GM21576 (cell line): Measurements from ENCODE around the gene SEZ6L.

Experiments
- ATAC-seq: cut with Tn5 transposase; IDR thresholded peaks from one replicate; pipeline ENCODE4 v1.9.1; 2021; ENCODE audit warnings: mild to moderate bottlenecking, moderate library complexity; ENCODE audit not compliant: unreplicated experiment

The SEZ6L gene

DNA sequence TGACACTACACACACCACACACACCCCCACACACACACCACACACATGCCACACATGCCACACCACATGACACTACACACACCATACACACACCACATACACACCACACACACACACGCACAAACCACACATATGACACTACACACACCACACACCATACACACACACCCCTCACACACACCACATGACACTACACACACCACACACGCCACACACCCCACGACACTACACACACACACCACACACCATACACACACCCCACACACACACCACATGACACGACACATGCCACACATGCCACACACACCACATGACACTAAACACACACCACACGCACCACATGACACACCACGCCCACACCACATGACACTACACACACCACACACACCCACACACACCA is 158.0 kb downstream of the SEZ6L start:
- ATAC-seq: no peak

DNA sequence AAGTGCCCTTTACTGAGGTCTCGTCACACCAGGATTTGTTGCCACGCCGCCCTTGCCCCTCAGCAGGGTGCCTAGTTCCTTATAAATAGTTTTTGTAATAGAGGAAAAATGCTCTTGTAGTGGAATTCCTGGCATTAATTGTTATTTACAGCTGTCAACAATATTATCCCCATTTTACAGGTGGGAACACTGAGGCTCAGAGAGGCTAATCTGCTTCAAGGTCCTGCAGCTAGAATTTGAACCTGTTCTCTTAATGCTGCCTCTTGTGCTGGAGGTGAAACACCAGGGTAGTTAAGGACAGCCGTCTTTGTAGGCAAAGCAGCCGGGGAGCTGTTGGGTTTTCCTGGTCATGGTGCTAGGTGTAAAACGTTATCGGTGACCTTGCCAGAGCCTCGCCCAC is 159.0 kb downstream of the SEZ6L start:
- ATAC-seq: no peak

DNA sequence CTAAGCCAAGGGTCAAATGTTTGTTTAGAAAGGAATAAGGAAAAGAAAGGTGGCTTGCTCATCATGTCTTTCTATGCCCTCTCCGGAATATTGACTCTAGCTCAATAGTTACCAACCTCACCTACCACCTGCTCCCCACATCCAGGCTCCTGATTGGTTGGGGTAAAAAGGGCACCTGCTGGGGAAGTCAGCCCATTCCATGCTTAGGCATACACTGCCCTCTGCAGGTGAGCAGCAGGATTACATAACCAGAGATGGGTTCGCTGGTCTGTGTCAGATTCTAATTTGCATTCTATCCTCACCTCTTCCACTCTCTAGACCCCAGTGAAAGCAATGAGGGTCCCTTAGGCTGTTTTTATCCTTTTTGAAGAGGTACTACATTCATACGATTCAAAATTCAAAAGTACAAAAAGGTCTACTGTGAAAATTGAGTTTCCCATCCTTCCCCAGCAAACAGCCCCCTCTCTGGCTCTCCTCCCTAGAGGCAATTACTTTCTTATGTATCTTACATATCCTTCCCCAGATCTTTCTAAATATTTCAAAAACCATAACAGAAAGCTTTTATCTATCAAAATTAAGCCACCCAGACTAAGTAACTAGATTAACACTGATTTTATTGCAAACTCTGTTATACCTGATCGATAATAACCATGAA is 161.8 kb downstream of the SEZ6L start:
- no peak for ATAC-seq

DNA sequence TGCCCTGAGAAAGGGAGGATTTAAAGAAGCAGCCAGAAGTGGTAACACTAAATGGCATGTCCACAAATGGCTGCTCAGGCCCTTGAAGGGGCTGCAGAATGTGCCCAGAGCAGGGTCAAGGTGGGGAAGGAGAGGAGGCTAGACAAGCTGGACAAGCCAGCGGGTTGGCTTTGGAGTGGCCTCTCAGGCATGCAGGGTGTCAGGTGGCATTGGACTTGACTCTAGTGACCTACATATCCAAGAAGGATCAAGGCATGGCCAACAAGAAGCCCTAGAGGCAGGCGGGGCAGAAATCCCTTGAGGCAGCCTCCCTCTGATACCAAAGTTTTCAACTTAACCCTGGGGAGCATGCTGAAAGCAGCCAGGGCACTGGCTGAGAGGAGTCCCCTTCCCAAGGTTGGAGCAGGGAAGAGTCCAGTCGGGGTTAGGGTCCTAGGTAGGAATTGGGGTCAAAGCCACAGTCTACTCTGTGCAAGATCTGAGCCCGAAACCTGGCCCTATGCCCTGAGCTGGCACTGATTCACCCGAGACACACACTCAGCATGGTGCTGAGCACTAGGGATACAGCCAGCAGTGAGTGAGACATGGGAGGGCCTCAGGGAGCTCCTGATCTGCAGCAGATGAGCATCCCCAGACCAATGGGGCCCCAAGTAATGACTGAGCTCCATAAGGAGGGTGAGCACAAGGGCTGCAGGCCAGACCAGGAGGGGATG is 164.0 kb downstream of the SEZ6L start:
- no peak for ATAC-seq

DNA sequence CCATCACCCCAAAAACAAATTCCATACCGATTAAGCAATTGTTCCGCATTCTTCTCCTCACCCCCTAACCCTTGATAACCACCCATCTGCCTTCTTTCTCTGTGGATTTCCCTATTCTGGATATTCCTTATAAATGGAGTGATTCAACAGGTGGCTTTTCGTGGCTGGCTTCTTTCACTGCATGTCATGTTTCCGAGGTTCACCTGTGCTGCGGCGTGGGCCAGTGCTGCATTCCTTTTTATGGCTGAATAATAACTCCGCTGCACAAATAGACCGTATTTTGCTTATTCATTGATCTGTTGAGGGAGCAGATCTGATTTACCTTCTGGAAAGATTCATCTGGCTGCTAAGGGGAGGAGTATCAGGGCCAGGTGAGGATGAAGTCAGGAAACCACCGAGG is 165.0 kb downstream of the SEZ6L start:
- ATAC-seq: no peak

DNA sequence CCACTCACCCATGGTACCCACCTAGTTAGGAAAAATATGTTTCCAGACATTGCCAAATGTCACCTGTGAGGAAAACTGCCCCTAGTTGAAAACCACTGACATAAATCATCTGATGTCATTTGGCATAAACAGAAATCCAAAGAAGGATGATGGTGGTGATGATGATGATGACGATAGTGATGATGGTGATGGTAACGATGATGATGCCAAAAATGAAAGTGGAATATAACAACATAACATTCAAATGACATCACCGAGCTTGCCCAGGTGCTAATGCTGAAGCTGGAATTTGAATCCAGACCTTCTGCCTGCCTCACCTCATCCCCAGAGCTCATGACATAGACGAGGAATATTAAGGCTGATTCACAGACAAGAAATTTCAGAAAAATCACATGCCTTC is 167.5 kb downstream of the SEZ6L start:
- ATAC-seq: no peak

DNA sequence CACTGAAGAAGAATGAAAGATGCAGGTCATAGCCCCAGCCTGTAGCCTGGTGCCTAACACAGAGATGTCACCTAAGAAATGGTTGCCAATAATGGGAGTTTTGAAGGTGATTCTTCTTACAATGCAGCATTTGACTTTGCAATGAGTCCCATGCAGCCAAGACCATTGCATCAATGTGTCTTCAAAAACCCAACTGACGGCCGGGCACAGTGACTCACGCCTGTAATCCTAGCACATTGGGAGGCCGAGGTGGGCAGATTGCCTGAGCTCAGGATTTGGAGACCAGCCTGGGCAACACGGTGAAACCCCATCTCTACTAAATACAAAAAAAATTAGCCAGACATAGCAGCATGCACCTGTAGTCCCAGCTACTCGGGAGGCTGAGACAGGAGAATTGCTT is 170.5 kb downstream of the SEZ6L start:
- no peak for ATAC-seq

DNA sequence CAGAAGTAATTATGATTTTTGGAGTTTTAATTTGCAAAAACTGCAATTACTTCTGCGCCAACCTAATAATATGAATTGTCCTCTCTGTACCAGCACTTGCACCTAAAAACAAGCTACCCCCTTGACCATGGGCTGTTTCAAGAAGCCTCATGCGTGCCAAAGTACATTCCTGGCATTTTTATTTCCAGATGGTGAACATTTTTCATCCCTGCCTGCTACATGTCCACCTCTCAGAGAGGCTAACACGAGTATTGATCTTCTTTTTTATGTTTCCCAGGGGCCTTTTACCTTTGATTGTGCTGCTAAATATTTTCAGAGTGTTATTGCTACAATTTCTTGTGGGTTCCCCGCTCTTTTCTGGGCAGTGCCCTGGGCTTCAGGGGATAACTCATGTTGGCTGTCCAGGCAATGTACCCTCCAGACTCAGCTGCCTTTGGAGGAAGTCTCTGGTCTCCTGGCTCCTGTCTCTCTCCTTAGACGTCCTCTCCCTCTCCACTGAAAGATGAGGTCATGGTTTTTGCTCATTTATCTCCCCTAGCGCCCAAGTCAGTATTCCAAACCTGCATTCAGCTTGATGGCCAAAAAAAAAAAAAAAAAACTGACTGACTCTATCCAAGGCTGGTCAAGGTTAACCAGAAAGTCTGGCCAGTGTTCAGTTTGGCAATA is 173.6 kb downstream of the SEZ6L start:
- no peak for ATAC-seq

DNA sequence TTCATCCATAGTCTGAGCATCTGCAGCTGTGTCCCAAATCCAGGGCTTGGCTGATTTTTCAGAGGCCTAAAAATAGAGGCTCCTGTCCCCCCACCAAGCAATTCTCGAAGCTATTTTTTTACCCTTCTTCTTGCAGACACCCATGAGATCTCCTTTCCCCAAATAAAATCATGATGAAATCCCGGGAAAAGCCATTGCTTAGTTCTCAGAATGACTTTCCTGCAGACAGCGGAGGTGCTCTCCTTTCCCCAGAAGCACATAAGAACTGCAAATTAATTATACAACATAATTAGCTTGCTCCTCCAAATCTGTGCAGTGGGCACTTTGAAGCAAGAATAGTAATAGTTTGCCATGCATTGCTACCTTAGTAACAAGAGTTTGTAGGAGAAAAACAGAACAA is 176.2 kb downstream of the SEZ6L start:
- ATAC-seq: no peak

DNA sequence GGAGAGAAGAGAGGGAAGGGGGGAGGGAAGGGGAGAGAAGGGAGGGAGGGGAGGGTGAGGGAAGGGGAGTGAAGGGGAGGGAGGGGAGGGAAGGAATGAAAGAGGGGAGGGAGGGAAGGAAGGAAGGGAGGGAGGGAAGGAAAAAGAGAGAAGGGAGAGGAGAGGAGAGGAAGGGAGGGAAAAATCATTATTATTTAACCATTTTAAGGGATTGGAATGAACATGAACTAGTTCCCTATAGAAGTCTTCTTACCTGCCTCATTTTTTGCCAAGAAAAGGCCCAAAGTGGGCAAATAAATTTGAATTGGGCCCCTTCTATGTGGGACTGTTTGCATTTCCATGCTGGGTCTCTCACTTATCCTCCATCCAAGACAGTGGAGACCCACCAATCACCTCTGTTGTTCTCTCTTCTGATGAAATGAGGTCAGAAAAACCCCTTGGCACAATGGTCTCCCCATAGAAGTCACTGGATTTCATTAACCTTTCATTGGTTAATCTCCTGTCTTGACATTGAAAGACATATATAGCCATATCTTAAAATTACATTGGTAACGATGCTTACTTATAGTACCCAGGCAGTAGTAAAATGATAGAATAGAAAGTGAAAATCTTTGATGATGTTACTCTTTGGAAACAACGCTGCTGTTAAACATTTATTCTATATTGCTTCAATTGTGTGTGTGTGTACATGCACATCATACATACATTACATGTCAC is 179.7 kb downstream of the SEZ6L start:
- ATAC-seq: no peak

DNA sequence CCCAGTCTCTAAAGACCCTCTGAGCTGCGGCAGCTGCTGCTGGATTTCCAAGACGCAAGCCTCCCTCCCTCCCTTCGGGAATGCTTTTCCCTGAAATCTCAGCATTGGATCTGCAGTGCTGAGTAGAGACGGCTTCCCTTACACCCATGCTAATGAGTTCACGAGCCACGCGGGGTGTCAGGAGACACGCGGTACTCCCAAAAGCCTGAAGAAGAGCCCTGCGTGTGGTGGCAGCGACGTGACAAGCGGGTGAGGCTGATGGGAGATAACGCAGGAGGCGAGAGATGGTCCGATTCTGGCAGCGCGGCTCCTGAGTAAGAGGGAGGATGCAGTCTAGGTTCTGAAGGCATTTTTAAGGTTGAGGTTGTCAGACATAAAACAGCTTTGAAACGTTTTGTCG is 185.4 kb downstream of the SEZ6L start:
- ATAC-seq: no peak

DNA sequence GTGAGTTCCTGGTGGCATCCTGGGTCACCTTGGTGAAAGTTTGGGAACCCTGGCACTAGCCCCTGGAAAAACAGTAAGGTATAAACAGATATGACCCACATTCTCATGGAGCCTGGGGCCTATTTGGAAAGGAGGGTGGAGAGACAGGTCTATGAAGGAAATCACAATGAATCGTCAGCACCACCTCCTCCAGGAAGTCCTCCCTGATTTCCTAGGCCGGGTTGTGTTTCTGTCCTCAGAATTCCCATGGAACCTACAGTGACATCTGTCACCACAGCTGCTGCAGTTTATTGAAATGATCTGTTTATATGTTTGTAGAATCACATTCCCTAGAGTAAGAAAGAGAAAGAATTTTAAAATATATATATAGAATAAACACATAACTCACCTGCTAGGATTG is 188.0 kb downstream of the SEZ6L start:
- ATAC-seq: no peak

DNA sequence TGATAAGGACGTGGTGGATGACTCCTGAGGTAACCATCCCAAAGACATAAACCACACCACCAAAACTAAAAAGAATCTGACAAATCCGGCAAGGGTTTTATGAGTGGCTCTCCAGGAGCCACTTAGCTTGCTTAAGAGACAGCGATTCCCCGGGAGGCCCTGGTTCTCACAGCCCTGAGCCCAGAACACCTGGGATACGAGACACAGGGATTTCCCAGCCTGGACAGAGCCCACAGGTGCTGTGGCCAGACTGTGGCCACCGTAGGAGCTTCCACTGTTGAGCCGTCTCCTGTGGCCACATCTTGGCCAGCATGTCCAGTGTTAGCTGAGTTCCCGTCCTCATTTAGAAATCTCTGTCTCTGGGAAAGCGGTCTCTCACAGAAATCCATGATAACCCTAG is 188.6 kb downstream of the SEZ6L start:
- no peak for ATAC-seq

DNA sequence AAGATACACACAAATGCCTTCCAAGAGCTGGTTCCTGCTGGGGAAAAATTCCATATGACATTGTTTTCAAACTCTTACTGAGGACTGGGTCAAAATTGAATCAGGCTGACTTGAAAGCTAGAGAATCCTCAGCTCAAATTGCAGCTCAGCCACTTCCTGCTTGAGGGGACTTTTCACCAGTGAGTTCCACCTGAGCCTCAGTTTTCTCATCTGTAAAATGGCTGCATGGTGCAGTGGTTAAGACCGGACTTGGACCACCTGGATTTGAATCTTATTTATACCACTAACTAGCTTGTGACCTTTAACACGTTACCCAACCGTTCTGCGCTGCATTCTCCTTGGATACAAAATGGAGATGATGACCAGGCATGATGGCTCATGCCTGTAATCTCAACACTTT is 189.9 kb downstream of the SEZ6L start:
- ATAC-seq: no peak

DNA sequence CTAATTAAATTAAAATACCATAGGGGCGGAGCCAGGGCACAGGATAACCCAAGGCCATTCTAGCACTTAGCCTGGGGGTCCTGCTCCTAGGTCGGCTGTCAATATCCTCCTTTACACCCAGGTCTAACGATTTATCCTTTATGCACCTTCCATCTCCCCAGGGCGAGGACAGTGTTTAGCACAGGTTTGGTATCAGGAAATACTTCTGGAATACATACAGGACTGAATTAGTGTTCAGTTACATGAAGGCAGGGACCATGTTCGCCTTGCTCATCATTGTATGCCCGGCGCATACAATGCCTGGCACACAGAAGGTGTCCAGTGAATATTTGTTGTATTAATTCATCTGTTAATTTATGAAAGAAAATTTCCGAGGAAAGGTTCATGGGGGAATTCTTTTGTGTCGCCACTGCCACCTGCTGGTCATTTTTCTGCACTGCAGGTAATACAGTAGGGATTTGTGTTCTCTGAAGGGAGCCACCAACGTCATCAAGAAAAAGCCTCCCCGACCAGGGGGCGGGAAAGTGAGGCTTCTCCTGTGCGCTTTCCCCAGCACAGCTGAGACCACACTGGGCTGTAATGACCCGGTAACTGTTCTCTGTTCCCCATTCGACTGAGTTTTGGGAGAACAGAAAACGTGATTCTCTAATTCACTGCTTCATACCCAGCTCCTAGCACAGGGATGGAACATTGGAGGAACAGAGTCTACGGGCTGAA is 191.1 kb downstream of the SEZ6L start:
- no peak for ATAC-seq

DNA sequence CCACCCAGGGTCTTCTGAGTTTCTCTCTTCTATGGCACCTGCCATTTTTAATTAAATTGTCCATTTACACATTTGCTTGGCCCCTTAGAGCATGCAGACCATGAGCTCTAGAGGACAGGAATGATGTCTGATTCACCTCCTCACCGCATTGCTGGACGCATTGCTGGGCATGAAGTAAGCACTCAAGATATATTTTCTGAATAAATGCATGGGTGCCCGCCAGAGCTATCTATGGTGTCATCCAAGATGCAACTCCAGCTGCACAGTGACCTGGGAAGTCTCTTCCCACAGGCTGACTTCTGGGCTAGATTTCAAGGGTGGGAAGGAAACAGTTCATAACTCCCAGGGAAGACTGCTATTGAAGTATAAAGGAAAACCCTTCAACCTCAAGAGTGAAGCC is 193.2 kb downstream of the SEZ6L start:
- ATAC-seq: no peak

DNA sequence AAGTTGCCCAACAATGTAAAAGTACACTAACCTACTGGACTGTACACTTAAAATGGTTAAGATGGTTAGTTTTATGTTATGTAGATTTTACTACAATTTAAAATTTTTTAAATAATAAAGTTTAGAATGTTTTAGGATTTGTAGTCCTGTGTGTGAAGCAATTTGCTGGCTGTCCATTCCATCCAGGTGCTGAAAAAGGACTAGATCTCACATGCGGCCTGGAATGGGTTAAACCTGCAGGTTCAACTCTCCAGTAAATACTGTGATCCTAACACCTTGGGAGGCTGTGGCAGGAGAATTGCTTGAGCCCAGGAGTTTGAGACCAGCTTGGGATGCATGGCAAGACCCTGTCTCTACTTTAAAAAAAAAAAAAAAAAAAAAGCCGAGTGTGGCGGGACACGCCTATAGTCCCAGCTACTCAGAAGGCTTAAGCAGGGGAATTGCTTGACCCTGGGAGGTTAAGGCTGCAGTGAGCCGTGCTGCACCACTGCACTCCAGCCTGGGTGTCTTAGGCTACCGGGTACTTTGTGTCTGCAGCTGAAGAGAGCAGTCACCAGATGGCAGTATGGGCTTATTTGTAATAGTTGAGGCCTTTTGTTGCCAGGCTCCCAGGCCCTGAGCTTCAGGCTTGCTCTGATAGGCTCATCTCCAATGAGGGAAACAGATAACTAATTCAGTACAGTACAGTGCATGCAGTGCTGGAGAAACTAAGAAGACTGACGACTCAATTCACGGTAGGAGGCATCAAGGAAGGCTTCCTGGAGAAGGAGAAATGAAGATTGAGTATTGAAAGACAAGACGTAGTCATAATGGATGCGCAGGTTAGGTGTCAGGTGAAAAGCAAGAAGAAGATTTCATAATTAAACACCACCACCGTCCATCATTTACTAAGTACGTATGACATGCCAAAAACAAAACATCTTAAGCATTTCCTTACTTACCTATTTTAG is 195.1 kb downstream of the SEZ6L start:
- no peak for ATAC-seq

DNA sequence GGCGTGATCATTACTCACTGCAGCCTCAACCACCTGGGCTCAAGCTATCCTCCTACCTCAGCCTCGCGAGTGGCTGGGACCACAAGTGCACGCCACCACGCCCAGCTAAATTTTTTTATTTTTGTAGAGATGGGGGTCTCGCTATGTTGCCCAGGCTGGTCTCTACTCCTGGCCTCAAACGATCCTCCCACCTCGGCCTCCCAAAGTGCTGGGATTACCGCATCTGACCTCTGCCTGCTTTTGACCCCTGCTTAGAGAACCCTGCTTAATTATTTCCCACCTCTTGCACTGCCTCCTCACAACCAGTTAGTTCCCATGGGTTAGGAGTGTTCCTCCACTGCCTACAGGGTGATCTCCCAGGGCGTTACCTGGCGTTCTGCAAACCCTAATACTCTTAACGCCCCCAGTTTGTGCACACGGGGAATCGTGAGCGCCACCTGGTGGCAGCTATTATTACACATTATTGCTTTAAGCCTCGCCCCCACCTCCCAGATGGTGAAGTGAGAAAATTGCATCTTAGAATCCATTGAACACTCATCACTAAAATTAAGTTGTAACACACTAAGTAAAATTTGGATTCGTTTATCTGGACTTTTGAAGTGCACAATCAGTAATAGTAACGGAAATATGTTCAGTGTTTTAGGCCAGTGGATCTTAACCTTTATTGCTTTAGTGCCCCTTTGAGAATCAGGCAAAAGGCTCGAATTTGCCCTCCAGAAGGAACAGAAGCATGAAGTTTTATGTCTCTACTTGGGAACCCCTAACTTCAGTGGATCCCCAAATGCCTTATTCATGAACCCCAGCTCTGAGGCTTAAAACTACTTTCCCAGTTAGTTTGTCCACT is 198.4 kb downstream of the SEZ6L start:
- no peak for ATAC-seq

DNA sequence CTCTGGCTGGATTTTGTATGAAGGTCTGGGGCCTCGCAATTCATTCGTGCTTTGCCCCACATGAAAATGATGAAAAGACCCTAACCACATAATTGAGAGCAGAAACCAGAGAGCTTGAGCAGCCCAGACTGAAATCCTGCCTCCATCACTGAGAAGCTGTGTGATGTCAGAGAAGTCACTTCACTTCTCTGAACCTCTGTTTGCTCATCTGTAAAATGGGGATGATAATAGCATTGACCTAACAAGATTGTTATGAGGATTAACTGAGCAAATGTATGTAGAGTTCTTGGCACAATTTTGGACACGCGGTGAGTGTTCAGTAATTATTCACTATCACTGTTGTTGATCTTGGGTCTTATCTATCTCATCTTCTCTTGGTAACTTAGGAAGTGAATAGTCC is 203.6 kb downstream of the SEZ6L start:
- no peak for ATAC-seq
